PC-9 (cell line): ENCODE measurements around the gene THAP2.

Experiments used
- CTCF ChIP-seq: fragments of 200-600 bp; sonication (generic); conservative IDR thresholded peaks from 2 replicates; pipeline ENCODE4 v1.6.1; 2017; ENCODE audit warnings: mixed run types, antibody characterized with exemption, mild to moderate bottlenecking, moderate library complexity
- EZH2 ChIP-seq: fragments of 200-600 bp; sonication (generic); IDR thresholded peaks from 2 replicates; pipeline ENCODE4 v1.8.0; 2017; ENCODE audit warnings: antibody characterized with exemption, low read depth

- TF ChIP-seq CTCF (peak; percentile 31; the same call in 1 of the 2 replicates), EZH2 (no peak)
These were observed 24.8 kb upstream of the THAP2 start for GRCh38 chr12:71639341-71639760.
